ENCODE results near the gene EFNB1. TPM values are rescaled to one million over a fixed set of nuclear protein-coding genes. Genes with fewer than 3 reads are reported as not detected.

The EFNB1 gene
- total RNA-seq, 2 donors from 2014 or later, result 77.9 to 92.2 TPM

GRCh38 chrX:68846536-68846935 lies 17.7 kb downstream of the EFNB1 start:
- H3K36me3 ChIP-seq, result no peaks in the 10 kb centered on the region
- H3K9ac ChIP-seq (ENCODE audit: low read depth in 2 of 2, low read length in 2 of 2), result no peak overlapping the region
- H3K27me3 ChIP-seq, result no peaks in the 10 kb centered on the region
- H3K4me1 ChIP-seq, result peaks cover 14% of the 10 kb centered on the region
- no peak for TF ChIP-seq CTCF (IDR thresholded peaks at IDR 0.05)
- intact Hi-C loops (cut with DNase I), result no loop called here
- DNase-seq, result no peak
- no peak overlapping the region for H3K27ac ChIP-seq
- H3K4me3 ChIP-seq, result no peak overlapping the region
- H3K9me3 ChIP-seq, result no peaks in the 10 kb centered on the region

- Histone ChIP-seq H3K4me1 (peaks cover 10% of the 10 kb centered on the region), H3K27ac (no peak overlapping the region), H3K4me3 (no peak overlapping the region), H3K9me3 (no peaks in the 10 kb centered on the region), H3K9ac (ENCODE audit: low read depth in 2 of 2, low read length in 2 of 2) (no peak overlapping the region), H3K27me3 (no peaks in the 10 kb centered on the region), H3K36me3 (no peaks in the 10 kb centered on the region)
- intact Hi-C loops (cut with DNase I), result no loop called here
- TF ChIP-seq CTCF (IDR thresholded peaks at IDR 0.05), result no peak
- DNase-seq, result no peak
Observed at GRCh38 chrX:68847172-68847571, 18.4 kb downstream of the EFNB1 start.

GRCh38 chrX:68848189-68848940 lies 19.5 kb downstream of the EFNB1 start:
- H3K4me3 ChIP-seq, result no peak overlapping the region
- H3K9ac ChIP-seq (ENCODE audit: low read depth in 2 of 2, low read length in 2 of 2), result no peak overlapping the region
- H3K27ac ChIP-seq, result peak overlapping the region; percentile 67
- no peak for TF ChIP-seq CTCF (IDR thresholded peaks at IDR 0.05)
- H3K27me3 ChIP-seq, result no peaks in the 10 kb centered on the region
- peaks cover 4% of the 10 kb centered on the region for H3K4me1 ChIP-seq
- intact Hi-C loops (cut with DNase I), result no loop called here
- no peaks in the 10 kb centered on the region for H3K9me3 ChIP-seq
- peak; percentile 56 for DNase-seq
- no peaks in the 10 kb centered on the region for H3K36me3 ChIP-seq

GRCh38 chrX:68851082-68851481 lies 22.3 kb downstream of the EFNB1 start:
- no peak overlapping the region for H3K4me3 ChIP-seq
- no peaks in the 10 kb centered on the region for H3K9me3 ChIP-seq
- no peaks in the 10 kb centered on the region for H3K36me3 ChIP-seq
- H3K9ac ChIP-seq (ENCODE audit: low read depth in 2 of 2, low read length in 2 of 2), result no peak overlapping the region
- H3K4me1 ChIP-seq, result no peaks in the 10 kb centered on the region
- TF ChIP-seq CTCF (IDR thresholded peaks at IDR 0.05), result no peak
- DNase-seq, result no peak
- intact Hi-C loops (cut with DNase I), result no loop called here
- no peak overlapping the region for H3K27ac ChIP-seq
- no peaks in the 10 kb centered on the region for H3K27me3 ChIP-seq

- no peak for TF ChIP-seq CTCF (IDR thresholded peaks at IDR 0.05)
- DNase-seq, result no peak
- Histone ChIP-seq H3K9ac (ENCODE audit: low read depth in 2 of 2, low read length in 2 of 2) (no peak overlapping the region), H3K9me3 (no peaks in the 10 kb centered on the region), H3K36me3 (no peaks in the 10 kb centered on the region), H3K27ac (no peak overlapping the region), H3K4me3 (no peak overlapping the region), H3K27me3 (no peaks in the 10 kb centered on the region), H3K4me1 (no peaks in the 10 kb centered on the region)
- intact Hi-C loops (cut with DNase I), result no loop called here
Observed at GRCh38 chrX:68852046-68852445, 23.2 kb downstream of the EFNB1 start.

Data from colonic mucosa (tissue), 4 donors.